ENCODE results near the gene MACROD2.

The MACROD2 gene

GRCh38 chr20:15603978-15604805 lies 1608.9 kb downstream of the MACROD2 start:
- H4K20me1 ChIP-seq (ENCODE audit: low read depth, low read length): no peaks in the 10 kb centered on the region
- H3K4me3 ChIP-seq (ENCODE audit: insufficient read depth, low read length, poor library complexity, severe bottlenecking): no peak overlapping the region
- no peaks in the 10 kb centered on the region for H3K9me3 ChIP-seq (ENCODE audit: insufficient read depth, low read length)
- H3K27ac ChIP-seq (ENCODE audit: low read depth, low read length): no peak overlapping the region
- no peak overlapping the region for H2AFZ ChIP-seq (ENCODE audit: low read depth, low read length, severe bottlenecking)
- no peaks in the 10 kb centered on the region for H3K27me3 ChIP-seq (ENCODE audit: low read length)
- H3K9ac ChIP-seq (ENCODE audit: low read length): no peak overlapping the region
- no peak overlapping the region for H3K4me2 ChIP-seq (ENCODE audit: low read depth, low read length, poor library complexity, severe bottlenecking)
- H3K9me2 ChIP-seq (replicated peaks; ENCODE audit: insufficient read depth, low read length): no peaks in the 10 kb centered on the region
- H3F3A ChIP-seq (ENCODE audit: insufficient read depth): no peaks in the 10 kb centered on the region
- no peaks in the 10 kb centered on the region for H3K36me3 ChIP-seq (ENCODE audit: low read length)
- TF ChIP-seq, protein P1, sequence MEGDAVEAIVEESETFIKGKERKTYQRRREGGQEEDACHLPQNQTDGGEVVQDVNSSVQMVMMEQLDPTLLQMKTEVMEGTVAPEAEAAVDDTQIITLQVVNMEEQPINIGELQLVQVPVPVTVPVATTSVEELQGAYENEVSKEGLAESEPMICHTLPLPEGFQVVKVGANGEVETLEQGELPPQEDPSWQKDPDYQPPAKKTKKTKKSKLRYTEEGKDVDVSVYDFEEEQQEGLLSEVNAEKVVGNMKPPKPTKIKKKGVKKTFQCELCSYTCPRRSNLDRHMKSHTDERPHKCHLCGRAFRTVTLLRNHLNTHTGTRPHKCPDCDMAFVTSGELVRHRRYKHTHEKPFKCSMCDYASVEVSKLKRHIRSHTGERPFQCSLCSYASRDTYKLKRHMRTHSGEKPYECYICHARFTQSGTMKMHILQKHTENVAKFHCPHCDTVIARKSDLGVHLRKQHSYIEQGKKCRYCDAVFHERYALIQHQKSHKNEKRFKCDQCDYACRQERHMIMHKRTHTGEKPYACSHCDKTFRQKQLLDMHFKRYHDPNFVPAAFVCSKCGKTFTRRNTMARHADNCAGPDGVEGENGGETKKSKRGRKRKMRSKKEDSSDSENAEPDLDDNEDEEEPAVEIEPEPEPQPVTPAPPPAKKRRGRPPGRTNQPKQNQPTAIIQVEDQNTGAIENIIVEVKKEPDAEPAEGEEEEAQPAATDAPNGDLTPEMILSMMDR (IDR thresholded peaks at IDR 0.05; ENCODE audit: insufficient read depth, low read length, poor library complexity, severe bottlenecking): no peak
- TF ChIP-seq EZH2phosphoT487 (conservative IDR thresholded peaks at IDR 0.05; ENCODE audit: low read length): no peak
- no peaks in the 10 kb centered on the region for H3K79me2 ChIP-seq (ENCODE audit: insufficient read depth, low read length)

GRCh38 chr20:15609921-15610320 lies 1614.6 kb downstream of the MACROD2 start:
- no peaks in the 10 kb centered on the region for H3K36me3 ChIP-seq (ENCODE audit: low read length)
- H3K9me2 ChIP-seq (replicated peaks; ENCODE audit: insufficient read depth, low read length): no peaks in the 10 kb centered on the region
- H3K9me3 ChIP-seq (ENCODE audit: insufficient read depth, low read length): no peaks in the 10 kb centered on the region
- TF ChIP-seq EZH2phosphoT487 (conservative IDR thresholded peaks at IDR 0.05; ENCODE audit: low read length): no peak
- TF ChIP-seq, protein P1 (IDR thresholded peaks at IDR 0.05; ENCODE audit: insufficient read depth, low read length, poor library complexity, severe bottlenecking): no peak
- H3K4me2 ChIP-seq (ENCODE audit: low read depth, low read length, poor library complexity, severe bottlenecking): no peak overlapping the region
- no peak overlapping the region for H2AFZ ChIP-seq (ENCODE audit: low read depth, low read length, severe bottlenecking)
- no peaks in the 10 kb centered on the region for H3K27me3 ChIP-seq (ENCODE audit: low read length)
- no peak overlapping the region for H3K27ac ChIP-seq (ENCODE audit: low read depth, low read length)
- no peaks in the 10 kb centered on the region for H4K20me1 ChIP-seq (ENCODE audit: low read depth, low read length)
- no peak overlapping the region for H3K4me3 ChIP-seq (ENCODE audit: insufficient read depth, low read length, poor library complexity, severe bottlenecking)
- no peak overlapping the region for H3K9ac ChIP-seq (ENCODE audit: low read length)
- no peaks in the 10 kb centered on the region for H3K79me2 ChIP-seq (ENCODE audit: insufficient read depth, low read length)
- no peaks in the 10 kb centered on the region for H3F3A ChIP-seq (ENCODE audit: insufficient read depth)

- Histone ChIP-seq H3K4me3 (ENCODE audit: insufficient read depth, low read length, poor library complexity, severe bottlenecking) (no peak overlapping the region), H3K9ac (ENCODE audit: low read length) (no peak overlapping the region), H4K20me1 (ENCODE audit: low read depth, low read length) (no peaks in the 10 kb centered on the region), H3K9me2 (replicated peaks; ENCODE audit: insufficient read depth, low read length) (no peaks in the 10 kb centered on the region), H3K4me2 (ENCODE audit: low read depth, low read length, poor library complexity, severe bottlenecking) (no peak overlapping the region), H3K79me2 (ENCODE audit: insufficient read depth, low read length) (no peaks in the 10 kb centered on the region), H3F3A (ENCODE audit: insufficient read depth) (no peaks in the 10 kb centered on the region), H3K27ac (ENCODE audit: low read depth, low read length) (no peak overlapping the region), H3K9me3 (ENCODE audit: insufficient read depth, low read length) (no peaks in the 10 kb centered on the region), H3K36me3 (ENCODE audit: low read length) (no peaks in the 10 kb centered on the region), H2AFZ (ENCODE audit: low read depth, low read length, severe bottlenecking) (no peak overlapping the region), H3K27me3 (ENCODE audit: low read length) (no peaks in the 10 kb centered on the region)
- TF ChIP-seq EZH2phosphoT487 (conservative IDR thresholded peaks at IDR 0.05; ENCODE audit: low read length): no peak
- TF ChIP-seq, protein P1 (IDR thresholded peaks at IDR 0.05; ENCODE audit: insufficient read depth, low read length, poor library complexity, severe bottlenecking): no peak
These were observed 1615.5 kb downstream of the MACROD2 start for GRCh38 chr20:15610787-15611186.
